COLO668 (cell line): ENCODE measurements around the gene DBP.
"Not testable (repeated sequence)": the region's sequence is repeated elsewhere in the genome, so short reads cannot be mapped to it uniquely, and the experiment has no call there.

Experiments used
- DNase-seq: peaks from one replicate; lab custom pipeline; 2025; ENCODE audit not compliant: unreplicated experiment; lab: John Stamatoyannopoulos, UW

Gene DBP, protein sequence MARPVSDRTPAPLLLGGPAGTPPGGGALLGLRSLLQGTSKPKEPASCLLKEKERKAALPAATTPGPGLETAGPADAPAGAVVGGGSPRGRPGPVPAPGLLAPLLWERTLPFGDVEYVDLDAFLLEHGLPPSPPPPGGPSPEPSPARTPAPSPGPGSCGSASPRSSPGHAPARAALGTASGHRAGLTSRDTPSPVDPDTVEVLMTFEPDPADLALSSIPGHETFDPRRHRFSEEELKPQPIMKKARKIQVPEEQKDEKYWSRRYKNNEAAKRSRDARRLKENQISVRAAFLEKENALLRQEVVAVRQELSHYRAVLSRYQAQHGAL

DNA sequence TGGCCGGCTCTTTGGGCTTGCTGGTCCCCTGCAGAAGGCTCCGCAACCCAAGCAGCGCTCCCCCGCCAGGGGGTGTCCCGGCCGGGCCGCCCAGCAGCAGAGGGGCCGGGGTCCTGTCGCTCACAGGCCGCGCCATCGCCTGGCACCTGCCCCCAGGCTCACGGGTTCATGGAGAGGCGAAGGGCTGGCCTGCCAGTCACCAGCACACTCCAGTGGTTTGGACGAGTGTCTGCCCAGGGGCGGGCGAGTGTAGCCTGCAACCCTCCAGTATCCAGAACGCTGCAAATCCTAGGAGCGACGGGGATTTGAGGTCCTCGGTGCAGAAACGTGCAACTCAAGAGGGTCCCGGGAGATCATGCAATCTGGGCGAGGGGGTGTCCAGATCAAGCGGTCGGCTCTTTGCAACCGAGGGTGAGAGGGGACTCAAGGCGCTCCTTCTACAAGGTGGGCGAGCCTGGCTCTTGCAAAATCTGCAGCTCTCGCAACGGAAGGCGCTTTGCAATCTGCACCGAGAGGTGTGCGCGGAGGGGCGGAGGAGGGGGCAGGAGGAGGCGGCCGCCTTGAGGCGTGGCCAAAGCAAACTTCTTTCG is at the start of gene DBP:
Gene DBP, minus strand, starts transcription at position 521 of the 590 bp plus-strand sequence. Its CDS starts 385 bp downstream, at position 136.
- DNase-seq: peak; percentile 57

DNA sequence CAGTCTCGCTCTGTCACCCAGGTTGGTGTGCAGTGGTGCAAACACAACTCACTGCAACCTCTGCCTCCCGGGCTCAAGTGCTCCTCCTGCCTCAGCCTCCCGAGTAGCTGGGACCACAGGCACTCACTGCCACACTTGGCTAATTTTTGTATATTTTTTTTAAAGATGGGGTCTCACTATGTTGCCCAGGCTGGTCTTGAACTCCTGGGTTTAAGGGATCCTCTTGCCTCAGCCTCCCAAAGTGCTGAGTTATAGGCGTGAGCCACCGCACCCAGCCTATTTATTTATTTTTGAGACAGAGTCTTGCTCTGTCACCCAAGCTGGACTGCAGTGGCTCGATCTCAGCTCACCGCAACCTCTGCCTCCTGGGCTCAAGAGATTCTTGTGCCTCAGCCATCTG is 49.5 kb upstream of the DBP start:
- DNase-seq: not testable (repeated sequence)

DNA sequence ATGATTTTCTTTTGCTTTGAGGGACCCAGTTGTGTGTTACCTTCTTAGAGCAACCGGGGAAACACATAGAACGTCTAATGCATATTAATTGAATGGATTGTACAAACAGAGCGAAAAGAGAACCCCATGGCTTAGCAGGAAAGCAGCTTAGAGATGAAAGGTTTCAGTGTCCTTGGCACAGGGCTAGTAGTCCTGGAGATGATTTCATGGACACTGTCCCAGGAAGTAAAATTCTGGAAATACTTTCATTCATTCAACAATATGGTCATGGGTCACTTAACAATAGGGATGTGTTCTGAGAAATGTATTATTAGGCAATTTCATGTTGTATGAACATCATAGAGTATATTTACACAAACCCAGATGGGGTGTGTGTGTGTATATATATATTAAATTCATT is 48.9 kb upstream of the DBP start:
- DNase-seq: no peak

DNA sequence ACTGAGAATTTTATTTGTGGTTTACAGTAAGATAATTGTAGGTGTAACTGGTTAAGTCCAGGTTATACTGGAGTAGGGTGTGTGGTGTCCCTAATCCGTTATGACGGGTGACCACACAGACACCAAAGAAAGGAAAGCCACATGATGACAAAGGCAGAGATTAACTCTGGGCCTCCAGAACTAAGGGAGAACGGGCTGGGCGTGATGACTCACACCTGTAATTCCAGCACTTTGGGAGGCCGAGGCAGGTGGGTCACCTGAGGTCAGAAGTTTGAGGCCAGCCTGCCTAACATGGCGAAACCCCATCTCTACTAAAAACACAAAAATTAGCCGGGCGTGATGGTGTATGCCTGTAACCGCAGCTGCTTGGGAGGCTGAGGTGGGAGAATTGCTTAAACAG is 48.4 kb upstream of the DBP start:
- DNase-seq: no peak

DNA sequence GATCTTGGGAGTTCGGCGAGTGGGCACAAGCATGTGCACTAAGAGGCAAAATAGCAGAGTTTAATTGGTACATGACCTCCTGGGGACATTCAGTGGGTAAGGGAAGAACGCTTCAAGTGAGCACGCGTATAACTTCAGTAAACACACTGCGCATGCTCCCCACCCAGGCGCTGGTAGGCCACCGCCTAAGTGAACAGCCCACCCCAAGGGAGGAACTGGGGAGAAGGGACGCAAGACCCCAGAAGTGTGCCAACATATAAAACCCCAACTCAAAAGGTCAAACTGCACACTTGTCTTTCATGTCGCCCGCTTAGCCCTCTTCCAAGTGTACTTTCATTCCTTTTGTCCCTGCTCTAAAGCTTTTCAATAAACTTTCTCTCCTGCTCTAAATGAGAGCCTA is 46.2 kb upstream of the DBP start:
- no peak for DNase-seq

DNA sequence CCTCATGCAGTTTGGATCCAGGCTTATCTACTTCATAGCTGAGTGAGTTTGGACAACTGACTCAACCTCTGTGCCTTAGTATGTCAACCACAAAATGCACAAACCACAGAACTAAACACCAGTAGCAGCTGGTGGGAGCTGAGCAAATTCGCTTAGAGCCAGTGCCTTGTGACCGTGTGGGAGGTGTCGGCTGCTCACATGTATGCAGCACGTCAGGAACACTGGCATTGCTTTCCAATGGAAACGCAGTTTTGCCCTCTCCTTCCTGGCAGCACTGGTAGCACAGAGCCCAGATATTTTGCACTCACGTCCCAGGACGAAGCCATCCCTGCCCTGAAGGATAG is 43.9 kb upstream of the DBP start:
- peak; percentile 36 for DNase-seq

DNA sequence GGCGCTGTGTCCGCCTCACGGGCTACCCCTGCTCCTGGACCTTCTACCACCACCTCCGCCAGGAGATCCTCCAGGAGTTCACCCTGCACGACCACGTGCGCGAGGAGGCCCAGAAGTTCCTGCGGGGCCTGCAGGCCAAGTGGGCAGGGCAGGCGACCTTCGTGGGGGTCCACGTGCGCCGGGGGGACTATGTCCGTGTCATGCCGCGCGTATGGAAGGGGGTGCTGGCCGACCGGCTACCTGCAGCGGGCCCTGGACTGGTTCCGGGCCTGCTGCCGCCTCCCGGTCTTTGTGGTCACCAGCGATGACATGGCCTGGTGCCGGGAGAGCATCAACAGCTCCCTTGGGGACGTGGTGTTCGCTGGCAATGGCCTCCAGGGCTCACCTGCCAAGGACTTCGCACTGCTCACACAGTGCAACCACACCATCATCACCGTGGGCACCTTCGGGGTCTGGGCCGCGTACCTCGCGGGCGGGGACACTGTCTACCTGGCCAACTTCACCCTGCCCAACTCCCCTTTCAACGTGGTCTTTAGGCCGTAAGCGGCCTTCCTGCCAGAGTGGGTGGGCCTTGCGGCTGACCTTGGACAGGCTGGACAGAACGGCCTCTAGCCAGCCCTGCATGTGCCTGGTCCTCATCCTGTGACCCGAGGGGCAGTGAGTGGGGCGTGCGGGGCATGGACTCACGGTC is 43.4 kb upstream of the DBP start:
- DNase-seq: no peak

DNA sequence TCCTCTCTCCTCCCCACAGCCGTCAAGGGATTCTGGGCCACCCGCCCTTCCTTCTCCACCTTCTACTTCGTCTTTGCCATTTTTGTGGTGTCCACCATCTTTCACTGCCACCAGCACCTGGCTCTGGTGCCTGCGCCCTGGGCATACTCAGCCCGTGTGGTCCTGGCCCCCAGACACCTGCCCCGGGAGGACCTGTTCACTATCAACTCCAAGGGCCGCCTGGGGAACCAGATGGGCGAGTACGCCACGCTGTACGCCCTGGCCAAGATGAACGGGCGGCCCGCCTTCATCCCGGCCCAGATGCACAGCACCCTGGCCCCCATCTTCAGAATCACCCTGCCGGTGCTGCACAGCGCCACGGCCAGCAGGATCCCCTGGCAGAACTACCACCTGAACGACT is 42.8 kb upstream of the DBP start:
- DNase-seq: not testable (repeated sequence)

DNA sequence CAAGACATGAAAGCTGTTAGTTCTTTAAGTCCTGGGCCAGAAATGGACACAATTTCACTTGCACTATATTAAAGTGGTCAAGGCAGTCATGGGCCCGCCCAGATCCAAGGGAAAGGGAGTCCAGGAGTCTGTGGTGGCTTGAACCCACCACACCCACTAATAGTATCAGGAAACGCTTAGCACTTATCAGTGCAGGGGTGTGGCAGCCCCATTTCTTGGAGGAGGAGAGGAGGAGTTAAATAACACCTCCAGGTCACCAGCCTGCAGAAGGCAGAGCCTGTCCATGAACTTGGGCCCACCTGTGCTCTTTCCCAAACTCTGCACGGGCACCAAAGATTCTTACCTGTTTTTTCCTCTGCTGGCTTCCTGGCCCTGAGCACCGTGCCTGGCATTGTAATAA is 41.0 kb upstream of the DBP start:
- DNase-seq: no peak

DNA sequence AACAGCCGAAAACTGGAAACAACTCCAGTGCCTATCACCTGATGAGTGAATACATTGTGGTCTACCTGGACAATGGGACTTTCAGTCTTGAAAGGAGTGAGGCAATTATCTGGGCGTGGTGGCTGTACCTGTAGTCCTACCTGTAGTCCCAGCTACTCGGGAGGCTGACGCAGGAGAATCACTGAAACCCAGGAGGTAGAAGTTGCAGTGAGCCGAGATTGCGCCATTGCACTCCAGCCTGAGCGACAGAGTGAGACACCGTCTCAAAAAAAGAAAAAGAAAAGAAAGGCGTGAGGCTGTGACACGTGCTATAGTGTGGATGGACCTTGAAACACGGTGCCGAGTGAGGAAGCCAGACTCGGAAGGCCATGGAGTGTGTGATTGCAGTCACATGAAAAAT is 39.7 kb upstream of the DBP start:
- no peak for DNase-seq

DNA sequence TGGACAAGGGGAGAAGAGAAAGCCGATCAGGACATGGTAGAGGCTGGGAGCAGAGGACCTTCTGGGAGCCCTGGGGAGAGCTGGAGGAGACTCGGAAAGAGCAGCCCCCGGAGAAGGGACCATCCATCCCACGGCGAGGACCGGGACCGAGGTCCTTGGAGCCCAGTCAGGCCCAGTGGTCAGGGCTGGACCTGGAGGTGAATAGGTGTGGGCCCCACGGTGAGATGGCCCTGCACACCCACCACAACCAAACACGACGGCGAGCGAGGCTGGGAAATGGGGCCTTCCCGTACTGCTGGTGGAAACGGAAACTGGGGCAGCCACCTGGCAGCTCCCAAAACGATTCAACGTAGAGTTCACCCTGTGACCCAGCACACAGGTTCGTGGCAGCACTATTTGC is 39.3 kb upstream of the DBP start:
- DNase-seq: no peak

DNA sequence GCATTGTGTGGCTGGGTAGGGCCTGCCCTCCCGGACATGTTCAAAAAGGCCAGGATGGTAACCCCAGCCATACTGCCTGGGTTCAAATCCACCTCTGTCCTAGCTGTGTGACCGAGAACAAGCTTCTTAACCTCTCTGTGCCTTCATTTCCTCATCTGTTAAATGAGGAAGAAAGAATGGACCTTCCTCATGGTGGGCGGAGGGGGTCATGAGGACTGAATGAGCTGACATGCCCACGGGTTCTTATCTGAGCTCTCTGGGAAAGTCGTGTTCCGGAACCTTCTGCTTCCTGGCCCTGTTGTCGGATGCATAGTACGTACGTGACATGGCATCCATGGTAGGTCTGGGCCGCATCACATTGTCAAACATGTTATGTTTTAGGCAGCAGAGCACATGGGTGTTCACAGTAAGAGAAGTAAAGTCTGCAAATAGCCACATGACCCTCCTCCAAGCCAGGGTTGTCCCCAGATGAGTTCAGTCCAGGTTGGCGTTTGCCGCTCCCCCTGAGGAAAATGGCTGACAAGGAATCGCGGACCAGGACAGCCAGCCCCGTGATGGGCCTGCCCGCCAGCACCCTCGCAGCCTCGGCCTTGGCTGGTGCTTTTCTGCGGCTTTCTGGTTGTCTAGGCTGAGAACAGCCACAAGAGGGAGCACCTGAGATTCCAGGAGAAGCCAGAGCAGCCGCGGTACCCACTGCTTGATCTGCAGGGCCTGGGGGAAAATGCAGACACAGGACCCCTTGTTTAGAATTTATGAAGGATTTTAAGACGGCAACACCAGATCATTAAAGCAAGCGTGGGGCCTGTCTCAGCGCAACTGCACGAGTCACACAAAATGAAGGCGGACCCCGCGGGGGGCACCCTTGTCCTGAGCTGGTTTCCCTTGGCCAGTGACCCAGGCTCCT is 38.0 kb upstream of the DBP start:
- peak; percentile 71 for DNase-seq

DNA sequence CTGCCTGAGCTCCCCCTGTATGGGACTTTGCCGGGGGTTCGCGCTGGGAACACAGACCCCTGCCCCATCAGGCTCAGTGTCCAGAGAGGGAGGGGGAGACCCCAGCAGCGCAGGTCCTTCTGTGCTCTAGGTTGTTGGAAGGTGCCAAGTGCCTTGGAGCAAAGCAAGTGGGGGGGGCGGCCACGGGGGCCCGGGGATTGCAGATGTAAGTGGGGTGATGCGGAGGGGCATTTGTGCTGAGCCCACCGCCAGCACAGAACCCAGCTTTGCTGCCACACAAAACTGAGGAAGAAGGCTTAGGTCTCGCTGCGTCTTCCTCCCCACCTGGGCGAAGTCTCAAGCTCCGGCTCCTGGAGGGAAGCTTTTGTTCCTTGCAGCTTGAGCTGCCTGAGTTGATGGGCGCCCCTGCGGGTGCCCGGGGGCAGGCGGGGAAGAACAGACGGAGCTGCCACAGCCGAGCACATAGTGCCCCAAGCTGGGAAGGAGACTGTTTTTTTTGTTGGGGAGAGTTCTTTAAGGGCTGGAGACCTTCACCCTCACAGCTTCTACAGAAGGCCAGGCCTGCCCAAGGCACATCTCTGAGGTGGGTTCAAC is 37.1 kb upstream of the DBP start:
- DNase-seq: no peak

DNA sequence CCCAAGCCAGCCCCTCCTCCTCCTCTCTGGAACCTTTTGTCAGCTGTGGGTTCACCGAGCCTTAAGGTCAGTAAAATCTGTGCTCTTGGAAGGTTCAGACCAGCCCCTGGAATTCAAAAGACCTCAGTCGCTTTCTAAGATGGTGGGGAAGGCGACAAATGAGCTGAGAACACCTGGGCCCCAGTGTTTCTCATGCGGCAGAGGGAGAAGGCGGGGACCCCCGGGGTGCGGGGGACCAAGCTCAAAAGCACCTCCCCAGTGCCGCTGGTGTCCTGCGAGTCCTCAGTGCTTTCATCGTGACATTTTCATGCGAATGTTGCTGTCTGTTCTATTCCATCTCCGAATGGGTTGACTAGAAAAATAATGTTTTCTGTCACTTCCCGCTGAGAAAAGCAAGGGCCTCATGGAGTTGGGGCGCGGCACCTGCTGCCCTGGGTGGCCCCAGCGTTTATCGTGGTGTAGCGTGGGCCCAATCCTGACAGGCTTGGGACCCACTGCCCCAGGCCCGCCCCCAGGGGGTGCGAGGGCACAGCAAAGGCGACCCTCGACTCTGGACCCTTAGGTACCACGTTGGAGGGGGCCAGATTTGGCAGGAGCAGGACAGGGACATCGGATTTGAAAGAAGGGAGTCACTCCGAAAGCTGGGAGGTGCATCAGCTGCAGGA is 36.4 kb upstream of the DBP start:
- no peak for DNase-seq

DNA sequence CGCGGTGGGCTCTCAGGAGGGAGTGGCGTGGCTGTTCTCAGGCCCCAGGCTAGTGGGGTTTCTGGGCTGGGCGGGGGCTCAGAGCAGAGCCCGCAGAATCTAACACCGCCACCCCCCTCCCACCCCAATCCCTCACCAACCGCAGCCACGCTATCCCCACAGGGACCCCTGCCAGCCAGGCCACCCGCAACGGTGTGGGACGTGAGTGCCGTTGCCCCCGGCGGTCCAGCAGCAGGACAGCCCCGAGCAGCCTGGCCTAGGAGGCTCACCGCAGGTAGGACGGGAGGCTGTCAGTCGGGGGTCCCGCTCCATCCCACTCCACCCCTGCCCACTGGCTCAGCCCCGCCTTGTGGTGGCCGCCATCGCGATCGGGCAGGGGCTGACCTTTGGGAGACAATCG is 35.8 kb upstream of the DBP start, which contains the start of gene NTN5:
Gene NTN5, minus strand, starts transcription at position 24 of the 400 bp plus-strand sequence. CDS start 2,031 bp downstream, outside the sequence.
- no peak for DNase-seq

DNA sequence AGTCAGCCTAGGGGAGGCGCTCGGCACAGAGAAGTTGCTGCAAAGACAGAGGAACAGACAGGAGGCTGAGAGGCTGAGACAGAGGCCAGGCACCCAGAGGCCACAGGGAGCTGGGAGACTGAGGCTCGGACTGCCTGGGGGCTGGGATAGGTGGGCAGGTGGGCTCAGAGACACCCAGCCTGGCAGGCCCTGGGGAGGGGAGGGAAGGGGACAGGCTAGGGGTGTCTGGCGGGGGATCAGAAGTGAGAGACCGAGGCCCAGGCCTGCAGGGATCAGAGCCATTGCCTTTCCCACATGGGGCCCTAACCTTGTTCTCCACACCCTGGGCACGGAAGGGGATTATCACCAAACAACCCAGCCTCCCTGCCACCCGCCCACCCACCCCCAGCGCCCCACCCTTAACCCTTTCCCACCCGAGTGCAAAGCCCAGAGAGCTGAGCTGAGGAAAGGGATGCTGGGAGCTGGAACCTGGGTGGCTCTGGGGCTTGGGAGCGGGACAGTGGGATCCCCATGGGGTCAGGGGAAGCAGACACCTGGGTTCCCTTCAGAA is 34.3 kb upstream of the DBP start:
- DNase-seq: no peak

DNA sequence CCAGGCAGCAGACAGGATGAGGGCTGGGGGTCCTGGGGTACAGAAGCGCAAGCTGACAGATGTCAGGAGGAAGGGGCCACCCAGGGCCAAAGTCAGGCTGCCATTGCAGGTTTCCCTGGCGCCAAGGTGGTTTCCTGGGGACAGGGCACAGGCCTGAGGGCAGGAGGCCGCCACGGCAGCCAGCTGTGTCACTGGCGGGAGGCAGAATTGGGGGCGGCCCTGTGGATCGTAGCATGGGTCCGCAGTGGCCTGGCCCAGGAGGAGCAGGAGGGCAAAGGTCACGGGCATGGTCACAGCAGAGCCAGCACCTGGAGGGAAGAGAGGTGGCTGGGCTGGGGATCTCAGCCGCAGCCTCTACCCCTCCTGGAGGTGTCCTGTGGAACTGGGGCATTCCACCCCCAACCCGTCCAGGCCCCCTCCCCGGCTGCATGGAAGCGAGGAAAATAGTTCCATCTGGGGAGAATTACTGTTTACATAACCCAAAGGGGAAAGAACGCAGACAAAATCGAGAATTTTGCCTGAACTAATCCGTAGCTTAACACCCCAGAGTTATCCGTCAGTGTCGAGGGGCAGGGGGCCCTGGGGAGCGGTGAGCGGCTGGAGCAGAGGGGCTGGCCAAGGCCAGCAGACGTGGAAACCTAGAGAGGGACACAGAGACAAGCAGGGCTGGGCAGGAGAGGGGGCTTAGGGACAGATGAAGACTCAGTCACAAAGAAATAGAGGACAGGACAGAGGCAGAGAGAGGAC is 33.7 kb upstream of the DBP start:
- DNase-seq: no peak

DNA sequence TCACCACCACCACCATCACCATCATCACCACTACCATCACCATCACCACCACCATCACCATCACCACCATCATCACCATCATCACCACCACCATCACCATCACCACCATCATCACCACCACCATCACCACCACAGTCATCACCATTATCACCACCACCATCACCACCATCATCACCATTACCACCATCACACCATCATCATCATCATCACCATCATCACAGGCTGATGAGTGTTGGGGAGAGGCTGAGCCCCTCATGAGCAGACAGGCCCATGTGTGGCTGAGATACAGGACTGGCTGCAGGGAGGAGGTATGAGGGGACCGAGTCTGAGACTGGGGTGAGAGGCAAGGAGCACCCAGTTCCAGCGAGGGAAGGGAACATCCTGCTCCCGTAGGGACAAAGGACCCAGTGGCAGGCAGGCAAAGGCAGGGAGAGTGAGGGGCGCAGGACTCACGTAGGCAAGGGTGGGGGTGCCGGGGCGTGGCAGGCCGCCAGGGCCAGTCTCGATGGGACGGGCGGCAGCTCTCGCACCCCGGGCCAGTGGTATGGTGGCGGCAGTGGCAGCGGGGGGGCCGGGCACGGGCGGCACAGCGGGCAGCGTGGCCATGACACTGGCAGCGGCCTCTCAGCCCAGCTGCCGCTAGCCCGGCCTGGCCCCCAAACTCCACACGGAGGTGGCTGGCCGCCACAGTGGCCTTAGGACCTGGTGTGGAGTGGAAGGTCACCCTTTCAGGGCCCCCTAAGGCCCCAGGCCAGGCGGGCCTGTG is 32.9 kb upstream of the DBP start:
- DNase-seq: no peak

DNA sequence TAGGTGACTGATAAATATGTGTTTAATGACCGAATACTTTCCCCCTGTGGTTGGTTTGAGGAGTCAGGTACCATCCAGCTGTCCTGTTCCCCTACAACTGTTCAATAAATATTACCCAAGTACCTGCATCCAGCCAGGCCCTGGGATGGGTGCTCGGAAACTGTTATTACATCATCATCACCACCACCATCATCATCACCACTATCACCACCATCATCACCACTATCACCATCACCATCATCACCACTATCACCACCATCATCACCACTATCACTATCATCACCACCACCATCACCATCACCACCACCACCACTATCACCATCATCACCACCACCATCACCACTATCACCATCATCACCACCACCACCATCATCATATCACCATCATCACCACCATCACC is 31.6 kb upstream of the DBP start:
- DNase-seq: no peak
